ENCODE measurements around the gene ADORA2A. TPM values are rescaled to one million over a fixed set of nuclear protein-coding genes. Genes with fewer than 3 reads are reported as not detected.

ADORA2A gene
- total and polyA plus RNA-seq, 10 of the 15 experiments (the other 5 are each of a cell fraction or from before 2014, with no cell fraction given) = 0.69 to 31.2 (median 18.3) TPM

DNA sequence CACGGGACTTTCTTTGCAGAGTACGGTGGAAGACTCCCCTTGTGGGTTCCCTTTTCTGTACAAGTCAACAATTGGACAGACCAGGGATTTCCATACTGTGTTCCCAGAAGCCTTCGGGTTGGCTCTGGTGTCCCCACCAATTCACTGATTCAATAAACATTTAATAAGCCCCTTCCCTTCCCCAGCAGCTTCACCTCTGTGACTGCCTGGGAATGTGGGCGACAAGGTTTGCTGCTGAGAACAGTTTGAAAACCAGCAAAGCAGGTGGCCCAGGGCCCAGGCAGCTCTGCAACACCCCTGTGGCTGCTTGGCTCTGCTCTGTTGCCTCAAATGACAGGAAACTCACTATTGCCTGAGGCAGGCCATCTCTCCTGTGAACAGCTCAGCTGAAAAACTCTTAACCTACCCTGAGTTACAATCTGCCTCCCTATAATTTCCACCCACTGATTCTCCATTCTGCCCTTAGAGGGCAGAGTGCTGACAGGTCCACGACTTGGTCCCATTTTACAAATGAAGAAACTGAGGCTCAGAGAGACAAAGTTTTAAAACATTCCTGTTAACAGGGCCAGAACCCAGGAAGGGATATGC is 10.4 kb downstream of the ADORA2A start:
- Histone ChIP-seq H3K9me3 (replicated peaks; ENCODE audit: control insufficient read depth, insufficient read depth, low read length) (no peaks in the 10 kb centered on the region), H4K20me1 (ENCODE audit: control insufficient read depth, insufficient read depth) (no peaks in the 10 kb centered on the region), H2AFZ (ENCODE audit: control insufficient read depth, low read depth, low read length) (no peak overlapping the region), H3K4me3 (0 out of 2 replicates have a peak overlapping the region, but pooled peaks have one; percentile 0), H3K4me1 (ENCODE audit: control insufficient read depth, insufficient read depth, low read length) (peaks cover 58% of the 10 kb centered on the region), H3K4me2 (ENCODE audit: control insufficient read depth, insufficient read depth) (peak overlapping the region; percentile 84), H3K27me3 (replicated peaks in 1 of 2; ENCODE audit: control insufficient read depth in 2 of 2, insufficient read depth in 2 of 2, low read length in 1 of 2) (no peaks in the 10 kb centered on the region), H3K79me2 (ENCODE audit: control insufficient read depth, insufficient read depth, low read length) (peaks cover 28% of the 10 kb centered on the region), H3K9ac (ENCODE audit: control insufficient read depth, insufficient read depth, low read length) (peak overlapping the region; percentile 45; the same call in 1 of the 2 replicates), H3K36me3 (ENCODE audit: control insufficient read depth in 2 of 2, insufficient read depth in 2 of 2, low read length in 1 of 2) (peaks cover 15 to 34% of the 10 kb centered on the region in 2 experiments), H3K27ac (ENCODE audit: control insufficient read depth, insufficient read depth) (peak overlapping the region; percentile 90)
- ChIA-PET CTCF (interaction anchor here (0.6 to 19.9 kb wide), 22 partner anchors 8 to 616 kb away, joined by 3 to 332 read pairs (median 5); partner anchors contain the start of gene ADORA2A), SMC1A (ENCODE audit: uncharacterized antibody, unreplicated experiment) (interaction anchor here (1.0 to 10.4 kb wide), 12 partner anchors 12 to 88 kb away, joined by 3 to 122 read pairs (median 4); partner anchors contain the start of gene ADORA2A), RAD21 (ENCODE audit: unreplicated experiment) (interaction anchor here (0.8 to 8.1 kb wide), 12 partner anchors 8 to 86 kb away, joined by 3 to 111 read pairs (median 4); partner anchors contain the start of gene ADORA2A), POLR2A (interaction anchor here (0.6 to 3.3 kb wide), 6 partner anchors 11 to 579 kb away, joined by 4 to 24 read pairs (median 6); partner anchors contain the start of gene ADORA2A)
- DNase-seq (ENCODE audit: low read depth, low spot score) (peak; percentile 63), FAIRE-seq (peak; percentile 88), ATAC-seq (peak; percentile 35)
- in situ Hi-C loops (cut with MboI) (loop anchor here (5.0 kb wide), 1 partner anchor 51 kb away; no protein-coding TSS in a partner anchor), intact Hi-C loops (cut with micrococcal nuclease; ENCODE audit: unreplicated experiment) (loop anchor here (10.0 kb wide), 1 partner anchor 113 kb away; no protein-coding TSS in a partner anchor)
- WGBS (ENCODE audit: insufficient coverage, insufficient replicate concordance, low lambda C conversion rate, missing lambda C conversion rate) = 2% methylated on average over 5 of the region's 5 CpGs
- no TSS peak for BruUV-seq (replicated peaks)
- peak; percentile 25; the same call in 1 of the 2 replicates for TF ChIP-seq MXI1 (IDR thresholded peaks at IDR 0.05; ENCODE audit: low read depth, low read length)
- peak; percentile 7 for TF ChIP-seq SKIL (IDR thresholded peaks at IDR 0.05; ENCODE audit: low read depth, poor library complexity, severe bottlenecking)
- TF ChIP-seq RFX5 (IDR thresholded peaks at IDR 0.05; ENCODE audit: low read depth, low read length) = no peak
- TF ChIP-seq, protein P1, sequence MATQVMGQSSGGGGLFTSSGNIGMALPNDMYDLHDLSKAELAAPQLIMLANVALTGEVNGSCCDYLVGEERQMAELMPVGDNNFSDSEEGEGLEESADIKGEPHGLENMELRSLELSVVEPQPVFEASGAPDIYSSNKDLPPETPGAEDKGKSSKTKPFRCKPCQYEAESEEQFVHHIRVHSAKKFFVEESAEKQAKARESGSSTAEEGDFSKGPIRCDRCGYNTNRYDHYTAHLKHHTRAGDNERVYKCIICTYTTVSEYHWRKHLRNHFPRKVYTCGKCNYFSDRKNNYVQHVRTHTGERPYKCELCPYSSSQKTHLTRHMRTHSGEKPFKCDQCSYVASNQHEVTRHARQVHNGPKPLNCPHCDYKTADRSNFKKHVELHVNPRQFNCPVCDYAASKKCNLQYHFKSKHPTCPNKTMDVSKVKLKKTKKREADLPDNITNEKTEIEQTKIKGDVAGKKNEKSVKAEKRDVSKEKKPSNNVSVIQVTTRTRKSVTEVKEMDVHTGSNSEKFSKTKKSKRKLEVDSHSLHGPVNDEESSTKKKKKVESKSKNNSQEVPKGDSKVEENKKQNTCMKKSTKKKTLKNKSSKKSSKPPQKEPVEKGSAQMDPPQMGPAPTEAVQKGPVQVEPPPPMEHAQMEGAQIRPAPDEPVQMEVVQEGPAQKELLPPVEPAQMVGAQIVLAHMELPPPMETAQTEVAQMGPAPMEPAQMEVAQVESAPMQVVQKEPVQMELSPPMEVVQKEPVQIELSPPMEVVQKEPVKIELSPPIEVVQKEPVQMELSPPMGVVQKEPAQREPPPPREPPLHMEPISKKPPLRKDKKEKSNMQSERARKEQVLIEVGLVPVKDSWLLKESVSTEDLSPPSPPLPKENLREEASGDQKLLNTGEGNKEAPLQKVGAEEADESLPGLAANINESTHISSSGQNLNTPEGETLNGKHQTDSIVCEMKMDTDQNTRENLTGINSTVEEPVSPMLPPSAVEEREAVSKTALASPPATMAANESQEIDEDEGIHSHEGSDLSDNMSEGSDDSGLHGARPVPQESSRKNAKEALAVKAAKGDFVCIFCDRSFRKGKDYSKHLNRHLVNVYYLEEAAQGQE (IDR thresholded peaks at IDR 0.05; ENCODE audit: low read depth, low read length) = no peak
- TF ChIP-seq RAD51 (IDR thresholded peaks at IDR 0.05) = no peak
- TF ChIP-seq, protein P2, sequence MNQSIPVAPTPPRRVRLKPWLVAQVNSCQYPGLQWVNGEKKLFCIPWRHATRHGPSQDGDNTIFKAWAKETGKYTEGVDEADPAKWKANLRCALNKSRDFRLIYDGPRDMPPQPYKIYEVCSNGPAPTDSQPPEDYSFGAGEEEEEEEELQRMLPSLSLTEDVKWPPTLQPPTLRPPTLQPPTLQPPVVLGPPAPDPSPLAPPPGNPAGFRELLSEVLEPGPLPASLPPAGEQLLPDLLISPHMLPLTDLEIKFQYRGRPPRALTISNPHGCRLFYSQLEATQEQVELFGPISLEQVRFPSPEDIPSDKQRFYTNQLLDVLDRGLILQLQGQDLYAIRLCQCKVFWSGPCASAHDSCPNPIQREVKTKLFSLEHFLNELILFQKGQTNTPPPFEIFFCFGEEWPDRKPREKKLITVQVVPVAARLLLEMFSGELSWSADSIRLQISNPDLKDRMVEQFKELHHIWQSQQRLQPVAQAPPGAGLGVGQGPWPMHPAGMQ (IDR thresholded peaks at IDR 0.05; ENCODE audit: borderline replicate concordance) = no peak
- TF ChIP-seq IRF3 (IDR thresholded peaks at IDR 0.05) = no peak
